Urothelium cell line (cell line): ENCODE results near the gene HNRNPUL1.
"Not testable (repeated sequence)": the region's sequence is repeated elsewhere in the genome, so short reads cannot be mapped to it uniquely, and the experiment has no call there.

Experiments used
- DNase-seq: peaks from one replicate; pipeline ENCODE4 v3.0.0; 2011; ENCODE audit warnings: low spot score, mixed read lengths
- FAIRE-seq: peaks from 2 replicates; lab custom pipeline; 2011; peaks lifted over from hg19 to GRCh38; lab: Jason Lieb, UNC

Gene HNRNPUL1

DNA sequence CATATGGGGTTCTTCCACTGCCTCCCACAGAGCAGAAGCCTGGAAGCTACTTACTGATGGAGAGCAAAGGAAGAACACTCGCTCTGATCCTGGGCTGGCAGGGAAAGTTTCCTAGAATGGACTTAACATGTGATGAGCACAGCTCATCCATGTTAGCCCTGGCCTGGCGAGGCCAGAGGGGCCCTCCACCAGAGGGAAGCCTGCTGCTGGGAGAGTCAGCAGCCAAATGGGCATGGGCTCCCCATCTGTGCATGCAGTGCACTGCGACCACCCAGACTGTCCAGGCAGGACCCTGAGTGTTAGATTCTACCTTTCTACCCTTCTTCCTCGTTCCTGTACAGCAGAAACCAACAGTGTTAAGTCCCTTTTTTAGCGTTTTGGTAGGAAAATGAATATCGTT, 8.9 kb downstream of the HNRNPUL1 start:
- FAIRE-seq (no peak), DNase-seq (no peak)

GRCh38 chr19:41274802-41275201, 10.6 kb downstream of the HNRNPUL1 start:
- DNase-seq (no peak), FAIRE-seq (no peak)

DNA sequence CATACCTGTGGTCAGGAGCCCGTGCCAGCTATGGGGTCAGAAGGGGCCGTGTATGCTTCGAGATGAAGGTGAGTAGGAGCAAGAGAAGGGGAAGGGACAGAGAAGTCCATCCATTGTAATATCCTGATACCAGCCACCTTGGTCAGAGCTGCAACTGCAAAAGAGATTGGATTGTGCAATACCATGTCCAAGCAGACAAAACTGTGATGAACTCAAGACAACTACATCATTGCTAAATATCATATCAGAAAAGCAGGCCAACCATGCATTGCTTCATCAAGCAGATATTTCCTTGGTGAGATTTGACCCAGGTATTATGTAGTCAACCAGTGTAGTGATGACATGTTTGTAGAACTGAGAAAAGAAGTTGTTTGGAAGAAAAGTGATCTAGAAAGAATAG, 12.1 kb downstream of the HNRNPUL1 start:
- FAIRE-seq, result no peak

DNA sequence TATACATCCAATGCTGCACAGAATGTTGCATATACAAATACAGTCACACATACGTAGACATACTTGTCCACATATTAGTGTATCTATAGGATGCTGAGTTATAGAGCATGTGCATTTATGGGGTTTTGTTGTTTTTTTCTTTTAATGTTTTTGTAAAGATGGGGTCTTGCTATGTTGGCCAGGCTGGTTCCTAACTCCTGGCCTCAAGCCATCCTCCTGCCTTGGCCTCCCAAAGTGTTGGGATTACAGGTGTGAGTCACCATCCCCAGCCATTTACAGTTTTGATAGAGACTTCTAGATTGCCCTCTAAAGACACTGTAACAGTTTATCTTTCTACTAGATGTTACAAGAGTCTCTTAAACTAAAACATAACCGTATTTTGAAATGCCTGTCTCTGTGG, 14.3 kb downstream of the HNRNPUL1 start:
- FAIRE-seq, result no peak

More for the DNA sequence above, 12.1 kb downstream of the HNRNPUL1 start:
- no peak for DNase-seq

DNA sequence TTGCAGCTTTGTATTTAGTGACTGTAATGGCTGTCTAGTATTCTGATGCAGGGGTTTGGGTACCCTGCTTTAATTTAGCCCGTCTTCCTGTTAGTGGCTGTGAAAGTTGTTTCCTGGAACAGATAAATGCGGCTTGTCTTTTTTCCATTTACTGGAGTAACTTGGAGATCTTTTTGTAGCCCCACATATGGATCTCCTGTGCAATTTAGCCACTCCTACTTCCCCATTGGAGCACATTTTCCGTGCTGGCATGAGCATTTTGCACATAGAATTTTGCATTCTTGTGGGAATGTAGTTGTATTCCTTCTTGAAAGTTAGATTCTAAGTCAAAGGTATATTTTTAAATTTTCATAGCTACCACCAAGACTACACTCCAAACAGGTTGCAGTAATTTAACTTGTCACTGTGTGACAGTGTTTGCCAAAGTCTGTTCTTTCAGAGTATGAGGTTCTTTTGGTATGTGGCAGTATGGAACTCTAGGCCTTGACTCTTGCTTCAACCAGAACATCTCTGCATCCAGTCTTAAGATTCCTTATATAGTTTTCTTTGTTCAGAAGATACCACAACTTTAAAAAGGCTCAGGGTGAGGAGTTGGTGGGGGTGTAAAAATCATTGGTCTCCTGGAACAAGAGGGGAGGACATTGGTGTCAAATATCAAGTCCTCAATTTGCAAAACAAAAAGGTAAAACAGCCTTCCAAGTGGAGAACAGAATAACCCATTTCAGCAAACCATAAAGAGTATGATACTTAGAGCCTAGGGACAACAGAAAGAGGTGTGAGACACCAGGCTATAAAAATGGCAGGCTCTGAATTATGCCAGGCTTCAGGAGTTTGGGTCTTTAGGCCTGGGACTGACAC, 24.7 kb downstream of the HNRNPUL1 start:
- DNase-seq, result no peak
- no peak for FAIRE-seq

More for the DNA sequence above, 14.3 kb downstream of the HNRNPUL1 start:
- no peak for DNase-seq

DNA sequence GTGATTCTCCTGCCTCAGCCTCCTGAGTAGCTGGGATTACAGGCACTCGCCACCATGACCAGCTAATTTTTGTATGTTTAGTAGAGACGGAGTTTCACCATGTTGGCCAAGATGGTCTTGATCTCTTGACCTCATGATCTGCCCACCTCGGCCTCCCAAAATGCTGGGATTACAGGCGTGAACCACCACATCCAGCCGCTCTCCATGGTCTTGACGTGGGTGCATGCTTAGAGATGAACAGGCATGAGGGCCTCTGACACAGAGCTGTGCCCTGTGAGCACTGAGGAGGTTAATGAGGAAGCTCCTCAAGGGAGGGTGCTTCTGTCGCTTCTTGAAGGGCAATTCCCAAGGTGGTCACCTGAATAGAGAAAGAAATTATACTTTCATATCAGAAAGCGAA, 25.6 kb downstream of the HNRNPUL1 start:
- FAIRE-seq, result not testable (repeated sequence)

DNA sequence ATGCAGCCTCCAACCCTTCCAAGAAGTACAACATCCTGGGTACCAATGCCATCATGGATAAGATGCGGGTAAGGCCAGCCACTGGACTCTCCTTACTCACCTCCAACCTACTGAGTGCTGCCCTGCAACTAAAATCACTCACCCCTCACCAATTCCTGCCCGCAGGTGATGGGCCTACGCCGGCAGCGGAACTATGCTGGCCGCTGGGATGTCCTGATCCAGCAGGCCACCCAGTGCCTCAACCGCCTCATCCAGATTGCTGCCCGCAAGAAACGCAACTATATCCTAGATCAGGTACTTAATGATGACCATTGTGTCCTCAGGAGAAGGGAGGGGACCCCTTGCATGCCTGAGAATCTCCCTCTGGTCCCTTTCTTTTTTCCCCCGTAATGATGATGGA, 30.2 kb downstream of the HNRNPUL1 start:
- DNase-seq, result no peak
- no peak for FAIRE-seq

More for the DNA sequence above, 25.6 kb downstream of the HNRNPUL1 start:
- DNase-seq, result not testable (repeated sequence)

- DNase-seq (no peak), FAIRE-seq (no peak)
These were observed 31.3 kb downstream of the HNRNPUL1 start for GRCh38 chr19:41295499-41295898.

- no peak for FAIRE-seq
- DNase-seq, result no peak
These were observed 32.3 kb downstream of the HNRNPUL1 start for GRCh38 chr19:41296433-41296871.

DNA sequence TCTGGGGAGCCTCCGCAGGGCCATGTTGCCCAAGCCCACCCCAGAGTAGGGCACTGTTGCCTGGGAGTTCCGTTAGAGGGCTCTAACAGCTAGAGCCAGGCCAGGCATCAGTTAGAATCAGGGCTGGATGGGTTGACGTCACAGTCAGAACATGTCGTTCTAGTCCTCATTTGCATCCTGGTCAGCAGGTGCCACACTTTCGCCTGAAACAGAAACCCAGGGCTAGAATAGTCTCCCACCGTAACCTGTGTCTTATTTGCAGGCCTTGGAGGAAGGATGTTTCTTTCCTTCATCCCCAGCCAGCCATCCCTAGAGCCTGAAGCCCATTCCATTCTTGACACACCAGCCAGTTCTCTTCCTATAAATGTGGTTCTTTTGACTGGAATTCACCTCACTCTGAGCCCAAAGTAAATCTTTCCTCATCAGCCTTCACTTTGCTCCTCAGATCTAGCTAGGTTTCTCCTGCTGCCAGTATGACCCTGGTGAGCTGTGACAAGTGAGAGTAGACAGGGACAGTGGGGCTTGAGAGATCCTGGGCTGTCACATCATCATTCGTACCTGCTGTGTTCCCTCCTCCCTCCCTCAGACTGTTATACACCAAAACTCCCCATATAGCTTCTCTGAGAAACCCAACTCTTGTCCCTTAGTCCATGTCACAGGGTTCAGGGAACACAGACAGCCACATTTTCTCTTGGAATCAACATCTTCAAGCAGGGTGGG, 33.6 kb downstream of the HNRNPUL1 start:
- no peak for DNase-seq

GRCh38 chr19:41298348-41298964, 34.3 kb downstream of the HNRNPUL1 start:
- DNase-seq (no peak), FAIRE-seq (no peak)

More for the DNA sequence above, 33.6 kb downstream of the HNRNPUL1 start:
- no peak for FAIRE-seq

DNA sequence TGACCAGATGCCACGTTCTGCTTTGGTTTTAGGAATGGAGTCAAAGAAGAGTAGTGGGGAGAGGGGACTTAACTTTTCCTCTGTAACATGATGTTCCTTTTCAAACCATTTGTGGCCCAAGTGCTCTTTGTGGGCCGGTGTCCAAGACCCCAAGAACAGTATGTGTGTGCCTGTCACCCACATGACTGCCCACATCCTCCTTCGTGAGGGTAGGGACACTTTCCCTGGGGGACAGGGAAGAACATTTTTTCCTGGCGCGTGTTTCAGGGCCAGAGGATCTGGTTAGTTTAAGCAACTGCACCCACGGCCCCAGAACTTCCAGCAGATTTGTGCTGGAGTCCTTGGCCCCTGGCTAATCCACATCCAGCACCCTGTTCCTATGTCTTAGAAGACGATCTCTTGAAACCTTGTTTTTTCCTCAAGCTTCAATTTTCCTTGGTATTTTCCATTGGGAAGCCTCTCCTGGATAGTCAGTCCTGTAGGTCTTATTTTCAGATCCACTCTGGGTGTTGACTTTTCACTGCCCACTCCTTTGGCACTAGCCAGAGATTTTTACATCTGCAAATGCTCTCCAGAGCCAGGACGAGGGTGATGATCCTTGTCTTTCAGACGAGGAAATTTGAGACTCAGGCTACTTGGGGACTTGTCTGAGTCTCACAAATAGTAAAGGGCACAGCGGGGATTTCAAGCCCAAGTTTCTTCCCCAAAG, 35.0 kb downstream of the HNRNPUL1 start:
- no peak for FAIRE-seq
- DNase-seq, result no peak

DNA sequence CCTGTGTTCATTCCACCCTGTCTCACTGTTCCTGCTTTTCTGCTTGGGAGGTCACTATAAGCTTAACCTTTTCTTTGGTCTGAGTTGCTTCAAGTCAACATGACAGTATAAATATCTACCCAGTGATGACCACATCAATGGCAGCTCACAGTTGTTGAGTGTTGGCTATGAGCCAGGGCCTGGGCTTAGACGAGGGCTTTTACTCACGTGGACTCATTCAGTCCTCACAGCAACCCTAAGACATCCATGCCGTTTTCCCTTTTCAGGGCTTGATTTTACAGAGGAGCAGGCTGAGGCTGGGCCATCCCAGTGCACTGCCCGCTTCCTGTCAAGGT, 35.5 kb downstream of the HNRNPUL1 start:
- no peak for DNase-seq
- FAIRE-seq, result no peak

GRCh38 chr19:41300555-41300954, 36.4 kb downstream of the HNRNPUL1 start:
- FAIRE-seq (no peak), DNase-seq (no peak)

DNA sequence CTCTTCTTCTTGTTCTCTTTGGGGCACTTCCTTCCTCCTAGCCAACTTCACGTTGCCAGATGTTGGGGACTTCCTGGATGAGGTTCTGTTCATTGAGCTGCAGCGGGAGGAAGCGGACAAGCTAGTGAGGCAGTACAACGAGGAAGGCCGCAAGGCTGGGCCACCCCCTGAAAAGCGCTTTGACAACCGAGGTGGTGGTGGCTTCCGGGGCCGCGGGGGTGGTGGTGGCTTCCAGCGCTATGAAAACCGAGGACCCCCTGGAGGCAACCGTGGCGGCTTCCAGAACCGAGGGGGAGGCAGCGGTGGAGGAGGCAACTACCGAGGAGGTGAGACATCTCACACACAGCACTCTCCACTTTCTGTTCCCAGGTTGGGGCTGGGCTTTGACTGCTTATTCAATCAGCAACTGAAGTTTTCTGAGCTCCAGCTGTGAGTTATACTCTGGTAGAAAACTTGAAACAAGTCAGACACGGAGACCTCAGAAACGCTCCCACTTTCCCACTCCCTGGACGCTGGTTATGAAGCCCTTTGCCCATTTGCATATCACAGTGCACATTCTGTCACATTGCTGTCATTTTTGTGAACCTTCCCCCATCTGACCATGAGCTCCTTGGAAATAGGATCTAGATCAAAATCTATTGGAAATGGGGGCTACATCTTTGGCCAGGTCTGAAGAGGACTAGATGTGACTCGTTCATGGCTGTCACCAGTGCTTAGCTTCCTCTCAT, 38.6 kb downstream of the HNRNPUL1 start:
- FAIRE-seq (no peak), DNase-seq (no peak)

DNA sequence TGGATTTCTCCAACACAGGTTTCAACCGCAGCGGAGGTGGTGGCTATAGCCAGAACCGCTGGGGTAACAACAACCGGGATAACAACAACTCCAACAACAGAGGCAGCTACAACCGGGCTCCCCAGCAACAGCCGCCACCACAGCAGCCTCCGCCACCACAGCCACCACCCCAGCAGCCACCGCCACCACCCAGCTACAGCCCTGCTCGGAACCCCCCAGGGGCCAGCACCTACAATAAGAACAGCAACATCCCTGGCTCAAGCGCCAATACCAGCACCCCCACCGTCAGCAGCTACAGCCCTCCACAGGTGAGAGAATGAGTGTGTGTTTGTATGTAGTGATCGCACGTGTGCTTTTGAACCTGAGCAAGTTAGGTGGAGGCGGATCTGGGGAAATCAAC, 39.8 kb downstream of the HNRNPUL1 start:
- FAIRE-seq (no peak), DNase-seq (no peak)

DNA sequence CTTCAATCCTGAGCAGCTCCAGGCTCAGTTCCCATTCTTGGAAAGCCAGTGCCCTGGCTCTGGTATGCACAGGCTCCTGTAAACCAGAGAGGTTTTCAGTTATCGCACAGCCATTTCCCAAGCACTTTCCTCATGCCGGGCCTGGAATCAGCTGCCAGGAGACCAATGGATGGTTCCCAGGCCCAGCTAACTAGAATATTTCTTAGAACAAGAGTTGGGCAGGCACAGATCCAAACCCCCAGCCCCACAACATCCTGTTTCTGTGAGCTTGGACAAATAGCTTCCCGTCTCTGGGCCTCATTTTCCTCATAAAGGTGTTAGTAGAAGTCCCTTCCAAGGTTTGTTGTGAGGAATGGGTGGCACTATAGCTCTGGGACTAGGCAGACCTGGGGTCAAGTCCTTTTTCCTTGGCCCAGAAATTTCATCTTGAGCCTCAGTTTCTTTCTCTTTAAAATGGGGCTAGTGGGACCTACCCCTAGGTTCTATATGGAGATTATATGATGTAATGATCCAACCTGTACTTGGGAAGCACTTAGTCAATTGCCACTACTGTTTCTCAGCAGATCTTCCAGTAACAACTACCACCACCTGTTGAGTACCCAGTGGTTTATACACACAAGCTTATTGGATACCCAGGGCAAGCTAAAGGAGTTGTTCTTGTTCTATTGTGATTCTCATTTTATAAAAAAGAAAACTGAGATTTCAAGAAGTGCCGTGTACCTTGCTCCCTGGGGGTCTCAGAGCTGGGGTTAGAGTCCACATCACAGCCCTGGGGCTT, 40.7 kb downstream of the HNRNPUL1 start:
- FAIRE-seq, result no peak

GRCh38 chr19:41305927-41306793, 42.0 kb downstream of the HNRNPUL1 start:
- DNase-seq (no peak), FAIRE-seq (no peak)

More for the DNA sequence above, 40.7 kb downstream of the HNRNPUL1 start:
- no peak for DNase-seq
